Activated naive CD8-positive, alpha-beta T cell treated with anti-CD3 and anti-CD28 coated beads, Interleukin-2, amount 10 ng/mL, durations not matched to agents 7 days and 5 days (primary cell): ENCODE measurements around the gene ADTRP. TPM values are rescaled to one million over a fixed set of nuclear protein-coding genes. Genes with fewer than 3 reads are reported as not detected.
"Not testable (repeated sequence)": the region's sequence is repeated elsewhere in the genome, so short reads cannot be mapped to it uniquely, and the experiment has no call there.

Experiments
- ATAC-seq: fragments of 150-1000 bp; cut with Tn5 transposase; one replicate; pipeline ENCODE4 v1.10.0; 2021; ENCODE audit warnings: low read depth, moderate library complexity
- POLR2A ChIA-PET: fragments of 350-600 bp; sonication (Branson Sonifier 250); formaldehyde crosslinking; loops from one replicate; lab custom pipeline; 2021; ENCODE audit warnings: antibody characterized with exemption; lab: Charles Lee
- DNase-seq: peaks from one replicate; pipeline ENCODE4 v3.0.0; 2021
- H3K27ac Mint-ChIP-seq: one replicate; pipeline ENCODE4 v1.8.0; 2022; ENCODE audit warnings: mild to moderate bottlenecking, mixed read lengths
- H3K27me3 Mint-ChIP-seq: one replicate; pipeline ENCODE4 v1.8.0; 2022; ENCODE audit warnings: mild to moderate bottlenecking, moderate library complexity, mixed read lengths
- H3K36me3 Mint-ChIP-seq: one replicate; pipeline ENCODE4 v1.8.0; 2021; ENCODE audit warnings: mild to moderate bottlenecking, mixed read lengths
- H3K4me1 Mint-ChIP-seq: one replicate; pipeline ENCODE4 v1.8.0; 2021; ENCODE audit warnings: mixed read lengths
- H3K4me3 Mint-ChIP-seq: one replicate; pipeline ENCODE4 v1.8.0; 2022; ENCODE audit warnings: mild to moderate bottlenecking, moderate library complexity, mixed read lengths
- H3K9me3 Mint-ChIP-seq: one replicate; pipeline ENCODE4 v1.8.0; 2021; ENCODE audit warnings: mixed read lengths
- total RNA-seq, 2 experiments: library from RNA; stranded (reverse); gene quantifications; one replicate each; pipeline ENCODE4 v1.2.3, GENCODE V29; 2021

Gene ADTRP
- total RNA-seq, 2 experiments from 2014 or later = 1.9 to 2.3 TPM

- Mint-ChIP-seq H3K27ac (no peak overlapping the region), H3K36me3 (peaks cover 6% of the 10 kb centered on the region), H3K9me3 (peaks cover 18% of the 10 kb centered on the region), H3K4me1 (peaks cover 4% of the 10 kb centered on the region), H3K27me3 (no peaks in the 10 kb centered on the region), H3K4me3 (no peak overlapping the region)
- DNase-seq = no peak
- POLR2A ChIA-PET = no interaction called here
- no peak for ATAC-seq
Observed at GRCh38 chr6:11692451-11693376, 85.9 kb downstream of the ADTRP start.

GRCh38 chr6:11689847-11690246, 88.8 kb downstream of the ADTRP start:
- ATAC-seq = no peak
- POLR2A ChIA-PET = no interaction called here
- H3K4me3 Mint-ChIP-seq = no peak overlapping the region
- peaks cover 4% of the 10 kb centered on the region for H3K4me1 Mint-ChIP-seq
- H3K27ac Mint-ChIP-seq = no peak overlapping the region
- no peak for DNase-seq
- peaks cover 12% of the 10 kb centered on the region for H3K9me3 Mint-ChIP-seq
- no peaks in the 10 kb centered on the region for H3K27me3 Mint-ChIP-seq
- H3K36me3 Mint-ChIP-seq = peaks cover 6% of the 10 kb centered on the region

GRCh38 chr6:11689400-11689799, 89.2 kb downstream of the ADTRP start:
- POLR2A ChIA-PET, H3K36me3 Mint-ChIP-seq, H3K4me3 Mint-ChIP-seq, H3K27ac Mint-ChIP-seq, H3K27me3 Mint-ChIP-seq, H3K4me1 Mint-ChIP-seq, DNase-seq, ATAC-seq: not testable (repeated sequence)
- peaks cover 12% of the 10 kb centered on the region for H3K9me3 Mint-ChIP-seq

- peaks cover 9% of the 10 kb centered on the region for H3K9me3 Mint-ChIP-seq
- no peak for ATAC-seq
Observed at GRCh38 chr6:11688425-11688709, 90.2 kb downstream of the ADTRP start.

GRCh38 chr6:11685481-11686093, 93.0 kb downstream of the ADTRP start:
- H3K4me3 Mint-ChIP-seq = no peak overlapping the region
- H3K9me3 Mint-ChIP-seq = peaks cover 11% of the 10 kb centered on the region
- no peak for ATAC-seq
- POLR2A ChIA-PET = no interaction called here
- H3K36me3 Mint-ChIP-seq = peaks cover 4% of the 10 kb centered on the region
- H3K27ac Mint-ChIP-seq = no peak overlapping the region
- DNase-seq = no peak
- no peaks in the 10 kb centered on the region for H3K4me1 Mint-ChIP-seq
- no peaks in the 10 kb centered on the region for H3K27me3 Mint-ChIP-seq

More at GRCh38 chr6:11688425-11688709, 90.2 kb downstream of the ADTRP start:
- POLR2A ChIA-PET = no interaction called here
- no peaks in the 10 kb centered on the region for H3K27me3 Mint-ChIP-seq
- no peak overlapping the region for H3K27ac Mint-ChIP-seq
- peaks cover 4% of the 10 kb centered on the region for H3K4me1 Mint-ChIP-seq
- no peak for DNase-seq
- H3K4me3 Mint-ChIP-seq = no peak overlapping the region
- peaks cover 6% of the 10 kb centered on the region for H3K36me3 Mint-ChIP-seq

GRCh38 chr6:11684901-11685480, 93.6 kb downstream of the ADTRP start:
- Mint-ChIP-seq H3K27ac (no peak overlapping the region), H3K9me3 (peaks cover 10% of the 10 kb centered on the region), H3K27me3 (no peaks in the 10 kb centered on the region), H3K4me3 (no peak overlapping the region), H3K36me3 (peaks cover 4% of the 10 kb centered on the region), H3K4me1 (no peaks in the 10 kb centered on the region)
- ATAC-seq (no peak), DNase-seq (no peak)
- POLR2A ChIA-PET = interaction anchor here (0.7 kb wide), 1 partner anchor 30 kb away, joined by 3 read pairs; no protein-coding TSS in a partner anchor

- Mint-ChIP-seq H3K4me3 (no peak overlapping the region), H3K27ac (no peak overlapping the region), H3K9me3 (peaks cover 11% of the 10 kb centered on the region), H3K36me3 (no peaks in the 10 kb centered on the region), H3K27me3 (no peaks in the 10 kb centered on the region), H3K4me1 (no peaks in the 10 kb centered on the region)
- ATAC-seq (no peak), DNase-seq (no peak)
- POLR2A ChIA-PET = no interaction called here
Observed at GRCh38 chr6:11683871-11684270, 94.7 kb downstream of the ADTRP start.

- POLR2A ChIA-PET = no interaction called here
- H3K36me3 Mint-ChIP-seq = no peaks in the 10 kb centered on the region
- ATAC-seq (no peak), DNase-seq (no peak)
- no peak overlapping the region for H3K27ac Mint-ChIP-seq
- peaks cover 11% of the 10 kb centered on the region for H3K9me3 Mint-ChIP-seq
- H3K27me3 Mint-ChIP-seq = no peaks in the 10 kb centered on the region
- no peaks in the 10 kb centered on the region for H3K4me1 Mint-ChIP-seq
- H3K4me3 Mint-ChIP-seq = no peak overlapping the region
Observed at GRCh38 chr6:11682561-11682975, 96.0 kb downstream of the ADTRP start.

- DNase-seq = no peak
Observed at GRCh38 chr6:11681770-11682169, 96.8 kb downstream of the ADTRP start.

GRCh38 chr6:11681357-11681756, 97.2 kb downstream of the ADTRP start:
- Mint-ChIP-seq H3K4me3 (no peak overlapping the region), H3K27ac (no peak overlapping the region), H3K36me3 (no peaks in the 10 kb centered on the region), H3K27me3 (no peaks in the 10 kb centered on the region), H3K4me1 (no peaks in the 10 kb centered on the region), H3K9me3 (peaks cover 11% of the 10 kb centered on the region)
- POLR2A ChIA-PET = no interaction called here
- no peak for DNase-seq
- ATAC-seq = no peak

More at GRCh38 chr6:11681770-11682169, 96.8 kb downstream of the ADTRP start:
- no peak for ATAC-seq
- H3K36me3 Mint-ChIP-seq = no peaks in the 10 kb centered on the region
- no peak overlapping the region for H3K4me3 Mint-ChIP-seq
- POLR2A ChIA-PET = no interaction called here
- peaks cover 11% of the 10 kb centered on the region for H3K9me3 Mint-ChIP-seq
- H3K4me1 Mint-ChIP-seq = no peaks in the 10 kb centered on the region
- H3K27me3 Mint-ChIP-seq = no peaks in the 10 kb centered on the region
- H3K27ac Mint-ChIP-seq = no peak overlapping the region

GRCh38 chr6:11680479-11680878, 98.1 kb downstream of the ADTRP start:
- H3K27me3 Mint-ChIP-seq, H3K36me3 Mint-ChIP-seq, H3K27ac Mint-ChIP-seq, ATAC-seq, H3K4me1 Mint-ChIP-seq, DNase-seq, H3K4me3 Mint-ChIP-seq, POLR2A ChIA-PET: not testable (repeated sequence)
- H3K9me3 Mint-ChIP-seq = peaks cover 11% of the 10 kb centered on the region

GRCh38 chr6:11679099-11679498, 99.5 kb downstream of the ADTRP start:
- POLR2A ChIA-PET = no interaction called here
- H3K4me3 Mint-ChIP-seq = no peak overlapping the region
- H3K9me3 Mint-ChIP-seq = peaks cover 11% of the 10 kb centered on the region
- no peaks in the 10 kb centered on the region for H3K36me3 Mint-ChIP-seq
- no peaks in the 10 kb centered on the region for H3K27me3 Mint-ChIP-seq
- DNase-seq (no peak), ATAC-seq (no peak)
- H3K4me1 Mint-ChIP-seq = no peaks in the 10 kb centered on the region
- H3K27ac Mint-ChIP-seq = no peak overlapping the region

GRCh38 chr6:11675601-11676000, 103.0 kb downstream of the ADTRP start:
- Mint-ChIP-seq H3K4me1 (no peaks in the 10 kb centered on the region), H3K27ac (no peak overlapping the region), H3K36me3 (no peaks in the 10 kb centered on the region), H3K9me3 (peaks cover 3% of the 10 kb centered on the region), H3K4me3 (no peak overlapping the region), H3K27me3 (peaks cover 2% of the 10 kb centered on the region)
- DNase-seq (no peak), ATAC-seq (no peak)
- POLR2A ChIA-PET = no interaction called here

GRCh38 chr6:11672669-11673068, 105.9 kb downstream of the ADTRP start:
- no peak overlapping the region for H3K4me3 Mint-ChIP-seq
- H3K27ac Mint-ChIP-seq = no peak overlapping the region
- POLR2A ChIA-PET = no interaction called here
- H3K4me1 Mint-ChIP-seq = no peaks in the 10 kb centered on the region
- no peak for DNase-seq
- ATAC-seq = no peak
- peaks cover 2% of the 10 kb centered on the region for H3K27me3 Mint-ChIP-seq
- H3K36me3 Mint-ChIP-seq = no peaks in the 10 kb centered on the region
- no peaks in the 10 kb centered on the region for H3K9me3 Mint-ChIP-seq
